ENCODE measurements around the gene LSM3.
"Not testable (repeated sequence)": the region's sequence is repeated elsewhere in the genome, so short reads cannot be mapped to it uniquely, and the experiment has no call there.

Gene LSM3

GRCh38 chr3:14223595-14223994 is 45.0 kb downstream of the LSM3 start:
- no peak for FAIRE-seq

- FAIRE-seq, result no peak
Observed at GRCh38 chr3:14224895-14225294, 46.3 kb downstream of the LSM3 start.

DNA sequence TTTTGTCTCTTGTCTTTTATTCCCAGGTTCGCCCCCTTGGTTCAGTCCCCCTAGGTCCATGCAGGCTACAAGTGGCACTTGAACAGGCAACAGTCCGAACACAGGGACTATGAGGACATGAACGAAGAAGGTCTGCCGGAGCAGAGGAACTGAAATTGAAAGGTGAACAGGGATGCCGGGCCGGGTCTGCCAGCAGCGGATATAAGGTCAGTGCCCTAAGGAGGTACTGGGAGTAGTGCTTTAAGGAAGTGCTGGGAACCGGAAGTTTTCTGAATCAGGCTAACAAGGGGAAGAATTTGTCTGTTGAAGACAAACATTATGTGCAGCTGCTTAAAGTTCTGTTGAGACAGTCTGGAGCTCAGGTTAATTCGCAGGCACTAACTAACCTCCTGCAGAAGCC is 46.8 kb downstream of the LSM3 start:
- FAIRE-seq, result no peak

DNA sequence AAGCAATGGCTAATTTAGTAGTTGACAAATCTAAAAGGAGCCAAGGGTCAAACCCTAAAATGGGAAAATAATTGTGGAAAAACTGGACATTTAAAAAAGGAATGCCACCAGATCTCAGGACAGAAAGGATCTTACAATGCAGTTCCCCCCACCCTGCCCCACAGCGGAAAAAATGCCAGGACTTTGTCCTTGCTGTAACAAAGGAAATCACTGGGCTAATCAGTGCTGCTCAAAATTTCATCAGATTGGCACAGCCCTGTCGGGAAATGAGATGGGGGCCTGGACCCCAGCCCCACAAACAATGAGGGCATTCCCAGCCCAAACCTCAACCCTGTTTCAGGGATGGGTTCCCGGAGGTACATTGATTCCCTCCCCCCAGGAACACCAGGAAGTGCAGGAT is 47.7 kb downstream of the LSM3 start:
- FAIRE-seq, result not testable (repeated sequence)

DNA sequence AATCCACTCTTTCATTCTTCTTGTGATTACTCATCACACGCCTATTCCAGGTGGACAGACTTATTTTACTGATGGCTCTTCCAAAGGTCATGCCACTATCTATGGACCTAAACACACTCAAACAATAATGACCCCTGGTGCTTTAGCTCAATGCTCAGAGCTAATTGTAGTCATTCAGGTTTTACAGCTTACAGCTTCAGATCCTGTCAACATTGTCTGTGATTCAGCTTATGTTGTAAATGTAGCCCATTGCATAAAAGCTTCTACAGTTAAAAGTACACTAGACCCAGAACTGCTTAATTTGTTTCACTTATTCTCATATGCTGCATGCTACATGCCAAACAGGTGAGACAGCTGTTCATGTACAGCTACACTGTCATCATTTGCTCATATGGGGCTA is 49.2 kb downstream of the LSM3 start:
- FAIRE-seq, result no peak

DNA sequence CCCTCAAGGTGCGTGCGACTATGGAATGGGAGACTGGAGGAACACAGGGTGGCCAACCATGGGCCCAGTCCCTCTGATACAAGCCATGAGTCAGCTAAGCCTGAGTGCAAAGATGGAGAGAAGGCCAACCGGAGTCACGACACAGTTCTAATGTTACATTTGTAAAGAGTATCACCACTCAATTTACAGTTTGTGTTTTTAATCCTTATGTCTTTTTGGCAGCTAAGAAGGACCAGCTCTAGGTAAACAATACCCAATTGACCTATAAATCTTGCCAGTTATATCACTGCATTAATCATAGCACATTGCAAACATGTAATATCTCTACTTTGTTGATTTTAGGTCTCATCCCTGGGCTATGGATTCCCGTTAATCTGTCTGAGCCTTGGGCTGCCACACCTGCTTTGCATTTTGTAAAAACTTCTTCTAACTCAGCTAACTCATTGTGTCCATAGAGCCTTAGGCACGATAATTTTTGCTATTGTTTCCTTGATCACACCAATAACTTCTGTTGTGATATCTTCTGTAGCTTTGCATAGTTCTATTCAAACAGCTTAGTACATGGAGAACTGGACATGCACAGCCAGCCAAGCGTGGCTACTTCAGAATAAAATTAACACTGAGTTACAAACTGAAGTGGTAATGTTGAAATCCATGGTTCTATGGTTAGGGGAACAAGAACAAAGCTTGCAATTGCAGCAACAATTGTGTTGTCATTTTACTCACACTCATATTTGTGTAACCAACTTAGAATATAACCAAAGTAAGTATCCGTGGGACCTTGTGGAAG is 50.3 kb downstream of the LSM3 start:
- no peak for FAIRE-seq

DNA sequence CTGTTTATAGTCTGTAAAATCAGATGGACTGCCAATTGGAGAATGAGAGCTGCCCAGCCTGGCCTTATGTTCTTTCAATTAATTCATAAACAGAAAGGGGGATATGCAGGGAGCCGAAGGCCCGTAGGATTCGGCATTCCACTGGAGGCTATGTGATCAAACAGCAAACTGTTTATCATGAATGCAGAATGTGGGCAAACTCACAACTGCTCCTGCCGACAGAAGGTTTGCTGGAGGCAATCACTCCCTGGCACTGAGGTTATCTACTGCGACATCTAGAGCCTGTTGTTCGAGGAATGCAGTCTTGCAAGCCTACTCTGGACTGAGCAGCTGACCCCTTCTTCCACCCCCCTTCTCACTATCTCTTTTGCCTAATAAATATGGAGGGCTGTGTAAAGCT is 51.1 kb downstream of the LSM3 start:
- not testable (repeated sequence) for FAIRE-seq

- FAIRE-seq, result no peak
Observed at GRCh38 chr3:14230729-14231128, 52.1 kb downstream of the LSM3 start.

DNA sequence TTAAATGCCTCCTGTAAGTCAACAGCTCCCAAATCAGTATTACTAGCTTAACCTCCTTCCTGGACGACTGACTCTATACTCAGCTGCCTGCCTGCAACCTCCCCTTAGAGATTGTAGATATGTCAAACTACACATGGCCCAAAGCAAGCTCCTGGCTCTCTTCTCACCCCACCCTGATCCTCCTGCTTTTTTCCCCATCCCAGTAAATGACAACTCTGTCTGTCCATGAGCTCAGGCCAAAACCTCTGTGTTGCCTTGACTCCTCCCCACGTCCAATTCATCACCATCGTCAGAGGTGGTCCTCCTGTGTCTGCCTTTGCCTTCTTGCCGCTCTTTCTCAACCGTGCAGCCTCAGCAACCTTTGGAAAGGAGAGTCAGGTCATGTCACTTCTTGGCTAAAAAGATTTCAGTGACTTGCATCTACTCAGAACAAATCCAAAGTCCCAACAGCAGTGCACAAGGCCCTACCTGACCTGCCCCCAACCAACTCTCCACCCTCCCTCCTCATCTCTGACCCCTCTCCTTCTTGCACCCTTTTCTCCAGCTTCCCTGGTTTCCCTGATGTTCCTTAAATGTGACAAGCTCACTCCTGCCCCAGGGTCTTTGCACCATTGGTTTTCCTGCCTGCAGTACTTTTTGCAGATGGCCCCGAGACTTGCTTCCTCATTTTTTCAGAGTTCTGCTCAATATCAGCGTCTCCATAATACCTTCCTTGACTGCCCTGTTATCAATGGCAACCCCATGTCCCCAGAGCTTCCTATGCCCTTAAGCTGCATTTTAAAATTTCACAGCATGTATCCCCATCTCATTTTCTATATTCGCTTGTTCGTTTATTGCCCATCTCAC is 52.8 kb downstream of the LSM3 start:
- FAIRE-seq, result no peak

DNA sequence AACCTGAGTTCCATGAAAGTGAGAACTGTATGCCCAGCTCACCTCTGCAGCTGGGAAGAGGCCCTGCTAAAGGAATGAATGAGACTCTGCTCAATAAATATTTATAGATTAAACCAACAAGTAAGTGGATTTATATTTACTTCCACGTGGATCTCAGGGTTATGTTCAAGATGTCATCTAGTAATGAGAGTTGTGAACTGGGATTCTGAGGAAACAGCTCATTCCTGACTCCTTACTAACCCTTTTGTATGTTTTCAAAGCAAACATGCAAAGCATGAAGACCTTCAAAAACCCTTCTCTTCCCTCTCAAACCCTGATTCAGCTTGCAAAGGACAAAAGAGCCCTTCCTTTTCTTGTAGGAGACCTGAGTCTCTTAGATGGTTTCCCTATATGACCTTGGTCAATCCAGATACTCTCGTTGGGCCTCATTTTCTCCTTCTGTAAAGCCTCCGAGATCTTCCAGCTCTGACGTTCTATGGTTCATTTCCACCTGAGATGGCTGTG is 53.4 kb downstream of the LSM3 start:
- no peak for FAIRE-seq

DNA sequence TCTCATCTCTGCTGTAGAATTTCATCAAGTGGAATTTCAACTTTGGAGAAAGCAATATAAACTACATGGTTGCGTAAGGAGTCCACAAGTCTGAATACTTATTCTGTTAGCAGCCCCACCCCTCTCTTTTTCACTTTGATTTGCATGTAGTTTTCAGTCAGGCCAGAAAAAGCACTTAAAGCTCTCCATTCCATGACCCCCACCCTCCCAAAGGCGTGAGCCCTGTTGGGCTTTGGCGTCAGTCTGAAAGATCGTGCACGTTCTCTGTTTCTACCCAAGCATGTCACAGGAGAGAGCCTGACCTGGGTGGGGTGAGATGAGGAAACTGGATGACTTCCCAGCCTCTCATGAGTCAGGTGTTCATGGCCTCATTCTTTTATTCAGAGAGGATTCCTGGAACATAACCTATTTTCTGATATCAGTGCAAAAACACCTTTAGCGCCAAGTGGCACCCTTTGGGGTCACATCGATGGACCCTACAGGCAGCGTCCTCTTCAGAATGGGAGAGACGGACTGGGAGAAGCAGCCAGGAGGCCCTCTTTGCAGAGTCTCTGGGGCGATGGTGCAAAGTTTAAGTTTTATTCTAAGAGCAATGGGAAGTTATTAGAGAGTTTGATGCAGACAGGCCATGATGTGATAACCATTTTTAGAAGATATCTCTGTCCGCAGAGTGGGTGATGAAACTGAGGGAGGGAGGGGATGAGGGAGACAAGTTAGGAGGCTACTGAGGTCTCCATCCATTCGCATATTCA is 55.8 kb downstream of the LSM3 start:
- FAIRE-seq, result no peak

GRCh38 chr3:14235003-14235911 is 56.6 kb downstream of the LSM3 start:
- FAIRE-seq, result no peak

- no peak for FAIRE-seq
Observed at GRCh38 chr3:14235912-14236295, 57.3 kb downstream of the LSM3 start.

GRCh38 chr3:14236902-14237301 is 58.3 kb downstream of the LSM3 start:
- FAIRE-seq, result no peak

GRCh38 chr3:14237457-14237856 is 58.8 kb downstream of the LSM3 start:
- no peak for FAIRE-seq

DNA sequence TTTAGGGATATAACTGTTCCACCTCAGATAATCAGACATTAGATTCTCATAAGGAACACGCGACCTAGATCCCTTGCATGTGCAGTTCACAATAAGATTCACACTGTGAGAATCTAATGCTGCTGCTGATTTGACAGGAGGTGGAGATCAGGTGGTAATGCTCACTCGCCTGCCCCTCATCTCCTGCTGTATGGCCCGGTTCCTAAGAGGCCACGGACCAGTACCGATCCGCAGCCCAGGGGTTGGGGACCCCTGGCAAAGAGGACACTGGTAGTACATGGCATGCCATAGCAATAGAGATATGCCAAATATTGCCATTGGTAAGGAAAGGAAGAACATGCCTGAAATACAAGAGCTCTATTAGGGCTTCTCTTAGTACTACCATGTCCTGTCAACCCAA is 59.7 kb downstream of the LSM3 start:
- no peak for FAIRE-seq

DNA sequence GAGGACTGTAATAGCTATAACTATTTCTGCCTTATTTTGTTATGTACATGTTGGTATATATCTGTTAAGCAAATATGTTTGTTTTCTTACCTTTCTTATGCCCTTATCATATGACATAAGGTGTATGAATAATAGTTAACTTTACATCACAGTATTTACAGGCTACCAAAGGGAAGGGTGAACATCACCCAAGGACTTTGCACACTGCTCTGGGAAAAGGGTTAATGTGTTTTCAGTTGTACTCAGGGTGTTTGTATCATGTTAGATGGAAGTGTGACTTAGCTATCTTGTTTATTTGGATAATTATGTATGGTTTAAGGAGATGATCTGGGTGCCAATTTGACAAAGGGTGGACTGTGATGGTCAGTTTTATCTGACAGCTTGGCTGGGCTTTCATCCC is 60.3 kb downstream of the LSM3 start:
- no peak for FAIRE-seq

DNA sequence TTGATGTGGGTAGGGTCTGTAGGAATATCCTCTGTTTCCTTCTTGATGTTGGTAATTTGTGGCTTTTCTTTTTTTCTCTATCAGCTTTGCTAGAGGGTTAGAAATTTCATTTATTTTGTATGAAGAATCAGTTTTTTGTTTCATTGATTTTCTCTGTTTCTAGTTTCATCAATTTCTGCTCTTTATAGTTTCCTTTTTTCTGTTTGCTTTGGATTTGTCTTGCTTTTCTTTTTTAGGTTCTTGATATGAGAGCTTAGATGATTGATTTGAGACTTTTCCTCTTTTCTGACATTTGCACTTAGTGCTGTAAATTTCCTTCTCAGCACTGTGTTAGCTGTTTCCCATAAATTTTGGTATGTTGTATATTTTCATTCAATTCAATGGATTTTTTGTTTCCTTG is 61.3 kb downstream of the LSM3 start:
- no peak for FAIRE-seq

GRCh38 chr3:14240366-14240765 is 61.7 kb downstream of the LSM3 start:
- no peak for FAIRE-seq

- no peak for FAIRE-seq
Observed at GRCh38 chr3:14241716-14242115, 63.1 kb downstream of the LSM3 start.

DNA sequence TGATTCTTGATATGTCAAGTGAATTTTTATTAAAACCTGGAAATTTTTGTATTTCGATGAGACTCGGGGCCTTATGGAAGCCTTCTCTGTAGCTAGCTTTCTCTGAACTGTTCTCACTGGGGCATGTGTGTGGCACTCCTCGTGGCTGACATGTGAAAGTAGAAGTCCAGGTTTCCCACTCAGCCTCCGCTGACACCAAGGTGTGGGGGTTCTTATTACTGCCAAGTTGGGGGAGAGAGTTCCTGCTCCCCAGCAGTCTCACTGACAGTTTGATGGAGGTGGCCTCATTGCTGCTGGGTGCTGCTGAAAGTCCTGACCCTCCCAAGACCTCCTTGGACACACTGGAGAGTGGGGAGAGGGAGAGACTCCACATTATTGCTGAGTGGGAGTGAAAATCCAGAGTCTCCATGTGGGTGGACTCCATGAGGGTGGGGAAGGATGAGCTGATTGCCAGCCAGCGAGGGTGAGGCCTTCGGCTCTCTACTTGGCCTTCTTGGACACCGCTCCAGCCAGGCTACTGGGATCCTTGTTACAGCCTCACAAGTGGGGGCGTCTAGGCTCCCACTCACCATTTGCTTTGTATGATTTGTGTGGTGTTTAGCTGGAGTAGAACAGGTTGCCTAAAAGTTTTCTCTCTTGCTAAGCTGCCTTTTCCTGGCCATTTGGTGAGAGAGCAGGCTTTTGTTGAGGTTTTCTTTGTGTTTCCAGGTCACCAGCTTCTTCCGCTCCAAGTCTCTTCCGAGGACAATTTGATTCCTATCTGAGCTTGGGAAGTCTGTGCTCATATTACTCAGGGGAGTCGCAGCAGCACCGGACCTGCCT is 64.1 kb downstream of the LSM3 start:
- FAIRE-seq, result no peak

Data from endometrium (tissue), 2 donors.